ENCODE data around the gene CDCA7L.
"Not testable (repeated sequence)": the region's sequence is repeated elsewhere in the genome, so short reads cannot be mapped to it uniquely, and the experiment has no call there.

Gene CDCA7L

DNA sequence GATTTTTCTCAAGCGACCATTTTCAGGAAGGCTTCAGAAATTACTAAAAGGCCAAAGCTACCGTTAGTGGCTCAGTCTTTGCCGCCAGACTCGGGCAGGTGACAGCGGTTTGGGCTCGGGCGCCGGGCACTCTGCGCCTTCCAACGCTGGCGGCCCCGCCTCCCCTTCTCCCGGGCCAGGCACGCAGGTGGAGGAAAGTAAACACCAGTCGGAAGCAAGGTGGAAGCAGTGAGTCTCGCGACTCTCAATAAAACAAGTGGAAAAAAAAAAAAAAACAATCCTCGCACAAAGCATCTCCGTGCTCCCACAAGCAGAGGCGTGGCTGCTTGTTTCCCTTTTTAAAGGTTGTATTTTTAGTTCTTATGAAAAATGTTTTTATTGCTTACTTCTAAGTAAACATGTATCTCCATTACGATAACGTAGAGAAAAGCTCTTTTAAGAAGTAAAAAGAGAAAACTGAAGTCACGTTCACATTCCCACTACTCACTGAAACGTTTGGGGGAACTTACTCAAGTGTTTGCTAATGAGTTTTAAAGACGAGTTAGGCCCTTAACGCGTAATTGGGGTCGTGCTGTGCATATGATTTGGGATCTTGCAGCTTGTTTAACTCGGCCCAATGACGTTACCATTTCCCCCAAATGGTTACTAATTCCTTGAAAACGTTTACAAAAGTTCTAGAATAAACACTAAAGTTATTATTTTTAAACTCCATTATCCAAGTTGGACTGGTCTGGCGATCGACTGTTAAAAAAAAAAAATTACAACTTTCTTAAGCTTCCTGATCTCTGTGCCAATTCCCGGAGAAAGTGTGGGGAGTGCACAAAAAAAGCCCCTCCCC lies 864 bp downstream of the CDCA7L start:
- no peak for DNase-seq (ENCODE audit: low read depth)

DNA sequence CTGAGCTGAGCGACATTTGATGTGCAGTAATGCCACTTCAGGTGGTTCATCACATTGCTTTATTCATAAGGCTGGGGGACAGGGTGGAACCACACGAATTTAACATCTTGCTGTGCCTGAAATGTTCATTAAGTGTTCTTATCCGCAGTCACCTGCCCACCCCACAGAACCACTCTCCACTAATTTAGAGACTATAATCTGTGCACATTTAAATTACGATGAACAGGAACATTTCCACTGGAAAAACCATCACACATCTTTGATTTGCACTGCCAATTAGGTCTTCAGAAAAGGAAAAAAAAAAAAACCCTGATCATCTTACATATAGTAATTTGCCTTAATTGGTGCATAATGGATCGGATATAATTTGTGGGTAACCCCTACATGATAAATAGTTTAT lies 2.3 kb downstream of the CDCA7L start:
- DNase-seq (ENCODE audit: low read depth), result no peak

DNA sequence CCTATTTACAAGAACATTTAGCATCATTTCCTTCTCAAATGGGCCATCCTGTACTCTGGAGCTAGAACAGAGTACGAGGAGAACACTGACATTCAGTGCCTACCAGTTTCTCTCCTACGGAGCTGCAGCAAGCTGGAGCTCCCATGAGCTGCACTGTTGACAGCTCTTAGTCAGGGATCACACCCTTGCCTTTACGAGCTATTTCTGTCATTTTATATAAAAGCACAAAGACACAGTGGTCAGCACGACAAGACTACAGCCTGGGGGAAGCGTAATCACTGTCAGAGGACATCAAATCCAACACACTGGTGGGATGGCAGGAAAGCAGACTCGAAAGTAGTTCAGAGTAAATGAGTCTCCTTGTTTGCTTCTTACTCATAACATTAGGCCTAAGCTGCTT lies 2.7 kb downstream of the CDCA7L start:
- no peak for DNase-seq (ENCODE audit: low read depth)

DNA sequence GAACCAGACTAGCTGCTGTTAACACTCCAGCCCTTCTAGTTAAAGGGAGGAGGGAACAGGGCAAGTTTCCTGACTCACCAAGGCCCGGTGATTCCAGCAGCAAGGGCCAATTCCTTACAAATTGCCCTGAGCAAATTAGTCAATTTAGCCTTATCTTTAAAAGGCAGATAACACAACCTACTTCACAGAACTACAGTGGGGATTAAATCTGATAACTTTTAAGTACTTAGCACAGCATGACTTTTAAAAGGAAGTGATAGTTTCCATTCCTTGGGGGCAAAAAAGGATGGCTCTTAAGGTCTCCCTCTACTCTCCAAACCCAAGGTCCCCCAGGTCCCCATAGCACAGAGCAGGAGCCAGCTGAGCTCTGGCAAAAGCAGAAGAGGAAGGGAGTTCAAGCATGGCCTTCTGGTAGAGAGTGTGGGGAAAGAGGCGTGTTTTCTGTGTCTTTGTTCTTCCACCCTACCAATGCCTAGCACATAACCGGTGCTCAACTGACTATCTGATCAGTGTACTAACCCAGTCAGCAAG lies 4.0 kb downstream of the CDCA7L start:
- no peak for DNase-seq (ENCODE audit: low read depth)

DNA sequence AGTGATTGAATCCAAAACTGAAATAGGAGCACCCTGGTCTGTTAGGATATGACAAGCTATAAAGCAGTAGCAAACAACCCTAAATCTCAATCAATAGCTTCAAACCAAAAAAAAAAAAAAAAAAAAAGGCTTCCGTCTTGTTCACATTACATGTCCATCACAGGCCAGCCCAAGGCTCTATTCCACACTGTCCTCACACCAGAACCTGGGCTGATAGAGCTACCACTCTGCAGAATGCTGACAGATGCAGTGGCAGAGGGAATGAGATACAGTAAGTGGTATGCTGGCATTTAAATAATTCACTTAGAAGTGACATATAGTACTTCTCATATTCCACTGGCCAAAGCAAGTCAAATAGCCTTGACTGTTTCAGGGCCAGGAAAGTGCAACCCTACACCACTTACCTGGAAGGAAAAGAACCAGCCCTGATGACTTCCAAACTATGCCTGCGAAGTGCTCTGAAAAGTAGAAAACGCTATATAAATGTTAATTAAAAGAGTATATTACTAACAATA lies 5.8 kb downstream of the CDCA7L start:
- DNase-seq (ENCODE audit: low read depth), result no peak

DNA sequence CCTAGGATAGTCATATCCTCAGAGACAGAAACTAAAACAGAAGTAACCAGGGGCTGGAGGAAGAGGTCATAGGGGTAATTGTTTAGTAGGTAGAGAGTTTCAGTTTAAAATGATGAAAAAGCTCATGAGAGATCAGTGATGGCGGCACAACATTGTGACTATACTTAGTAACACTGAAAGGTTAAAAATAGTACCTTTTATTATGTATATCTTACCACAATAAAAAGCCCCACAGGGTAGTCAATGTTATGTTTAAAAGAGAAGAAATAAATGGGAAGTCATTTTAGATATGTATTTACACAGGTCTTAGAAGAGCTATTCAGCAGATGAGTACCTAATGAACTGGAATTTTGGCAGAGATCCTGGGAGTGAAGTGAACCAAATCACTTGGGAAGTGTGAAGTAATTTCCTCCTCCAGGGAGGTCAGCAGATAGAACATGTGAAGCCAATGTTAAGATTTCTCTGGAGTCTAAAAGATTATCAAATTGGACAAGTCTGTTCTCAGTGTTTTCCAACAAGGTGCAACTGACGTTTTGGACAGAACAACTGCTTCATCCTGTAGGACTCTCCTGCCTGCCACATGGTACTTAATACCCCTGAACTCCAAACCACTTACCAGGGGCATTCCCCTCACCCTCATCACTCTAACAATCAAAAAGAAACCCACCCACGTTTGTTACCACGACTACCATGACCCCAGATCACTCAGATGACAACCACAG lies 6.4 kb downstream of the CDCA7L start:
- DNase-seq (ENCODE audit: low read depth), result no peak

DNA sequence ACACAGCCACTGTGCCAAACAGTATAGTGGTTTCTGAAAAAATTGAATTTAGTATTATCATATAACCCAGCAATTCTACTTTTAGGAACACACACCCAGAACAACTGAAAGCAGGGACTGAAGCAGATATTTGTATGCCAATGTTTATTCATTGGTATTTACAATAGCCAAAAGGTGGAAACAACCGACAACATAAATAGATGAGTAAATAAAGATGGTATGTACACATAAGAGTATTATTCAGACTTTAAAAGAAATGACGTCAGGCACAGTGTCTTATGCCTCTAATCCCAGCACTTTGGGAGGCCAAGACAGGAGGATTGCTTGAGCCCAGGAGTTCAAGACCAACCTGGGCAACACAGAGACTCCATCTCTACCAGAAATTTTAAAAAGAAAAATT lies 7.2 kb downstream of the CDCA7L start:
- DNase-seq (ENCODE audit: low read depth), result no peak

DNA sequence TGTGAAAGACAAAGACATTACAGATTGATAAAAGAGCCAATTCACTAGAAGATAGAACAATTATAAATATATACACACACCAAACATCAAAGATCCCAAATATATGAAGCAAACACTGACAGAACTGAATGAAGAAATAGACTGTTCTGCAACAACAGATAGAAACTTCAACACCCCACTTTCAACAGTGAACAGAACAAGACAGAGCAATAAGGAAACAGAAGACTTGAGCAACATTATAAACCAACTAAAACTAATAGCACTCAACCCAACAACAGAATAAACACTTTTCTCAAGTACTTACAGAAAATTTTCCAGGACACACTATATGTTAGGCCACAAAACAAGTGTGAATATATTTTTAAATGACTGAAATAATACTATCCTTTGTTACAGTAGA lies 10.9 kb downstream of the CDCA7L start:
- DNase-seq (ENCODE audit: low read depth), result no peak

DNA sequence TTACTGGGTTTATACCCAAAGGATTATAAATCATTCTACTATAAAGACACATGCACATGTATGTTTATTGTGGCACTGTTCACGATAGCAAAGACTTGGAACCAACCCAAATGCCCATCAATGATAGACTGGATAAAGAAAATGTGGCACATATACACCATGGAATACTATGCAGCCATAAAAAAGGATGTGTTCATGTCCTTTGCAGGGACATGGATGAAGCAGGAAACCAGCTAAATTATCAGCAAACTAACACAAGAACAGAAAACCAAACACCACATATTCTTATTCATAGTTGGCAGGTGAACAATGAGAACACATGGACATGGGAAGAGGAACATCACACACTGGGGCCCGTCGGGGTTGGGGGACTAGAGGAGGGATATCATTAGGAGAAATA lies 12.4 kb downstream of the CDCA7L start:
- not testable (repeated sequence) for DNase-seq (ENCODE audit: low read depth)

DNA sequence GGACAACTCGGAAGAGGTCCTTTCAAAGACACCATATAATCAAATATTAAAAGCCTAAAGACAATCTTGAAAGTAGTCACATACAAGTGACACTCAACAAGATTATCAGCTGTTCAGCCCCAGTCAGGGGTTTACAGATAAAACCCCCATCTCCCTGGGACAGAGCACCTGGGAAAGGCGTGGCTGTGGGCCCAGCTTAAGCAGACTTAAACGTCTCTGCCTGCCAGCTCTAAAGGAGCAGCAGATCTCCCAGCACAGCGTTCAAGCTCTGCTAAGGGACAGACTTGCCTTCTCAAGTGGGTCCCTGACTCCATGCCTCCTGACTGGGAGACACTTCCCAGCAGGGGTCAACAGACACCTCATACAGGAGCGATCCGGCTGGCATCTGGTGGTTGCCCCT lies 18.0 kb downstream of the CDCA7L start:
- DNase-seq (ENCODE audit: low read depth), result no peak

DNA sequence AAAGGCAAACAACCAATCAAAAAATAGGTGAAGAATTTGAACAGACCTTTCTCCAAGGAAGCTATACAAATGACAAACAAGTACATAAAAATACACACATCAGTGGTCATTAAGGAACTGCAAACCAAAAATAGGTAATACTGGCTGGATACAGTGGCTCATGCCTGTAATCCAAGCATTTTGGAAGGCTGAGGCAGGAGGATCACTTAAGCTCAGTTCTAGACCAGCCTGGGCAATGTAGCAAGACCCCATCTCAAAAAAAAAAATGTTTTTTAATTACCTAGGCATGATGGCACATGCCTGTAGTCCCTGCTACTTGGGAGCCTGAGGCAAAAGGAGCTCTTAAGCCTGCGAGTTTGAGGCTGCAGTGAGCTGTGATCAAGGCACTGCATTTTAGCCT lies 19.3 kb downstream of the CDCA7L start:
- no peak for DNase-seq (ENCODE audit: low read depth)

DNA sequence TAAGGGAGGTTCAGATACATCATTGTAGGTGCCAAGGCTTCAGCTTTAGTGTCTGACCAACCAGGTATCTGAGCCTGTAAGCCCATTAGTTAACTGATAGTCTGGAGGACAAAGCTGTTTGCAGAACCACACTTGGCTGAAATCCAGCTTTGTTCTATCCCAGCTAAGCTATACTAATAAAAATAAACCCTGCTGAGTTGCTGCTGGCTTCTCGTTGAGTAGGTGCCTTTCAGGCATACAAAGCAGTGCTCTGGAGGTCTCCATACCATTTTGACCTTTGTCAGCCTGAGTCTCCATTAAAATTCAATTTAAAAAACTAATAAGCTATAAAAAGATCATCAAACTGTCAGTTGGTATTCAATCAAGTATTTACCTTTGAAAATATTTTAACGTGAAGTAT lies 22.0 kb downstream of the CDCA7L start:
- DNase-seq (ENCODE audit: low read depth), result no peak

DNA sequence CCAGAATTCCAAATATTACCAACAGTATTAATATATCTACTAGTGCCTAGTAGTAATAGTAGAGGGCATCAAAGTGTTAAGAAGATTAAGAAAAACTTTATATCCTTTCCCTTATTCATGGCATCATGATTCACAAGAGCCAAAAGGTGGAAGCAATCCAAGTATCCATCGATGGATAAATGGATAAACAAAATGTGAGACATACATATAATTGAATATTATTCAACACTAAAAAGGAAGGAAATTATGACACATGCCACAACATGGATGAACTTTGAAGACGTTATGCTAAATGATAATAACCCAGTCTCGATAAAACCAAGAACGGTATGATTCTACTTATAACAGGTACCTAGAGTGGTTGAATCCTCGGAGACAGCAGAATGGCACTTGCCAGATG lies 23.1 kb downstream of the CDCA7L start:
- no peak for DNase-seq (ENCODE audit: low read depth)

DNA sequence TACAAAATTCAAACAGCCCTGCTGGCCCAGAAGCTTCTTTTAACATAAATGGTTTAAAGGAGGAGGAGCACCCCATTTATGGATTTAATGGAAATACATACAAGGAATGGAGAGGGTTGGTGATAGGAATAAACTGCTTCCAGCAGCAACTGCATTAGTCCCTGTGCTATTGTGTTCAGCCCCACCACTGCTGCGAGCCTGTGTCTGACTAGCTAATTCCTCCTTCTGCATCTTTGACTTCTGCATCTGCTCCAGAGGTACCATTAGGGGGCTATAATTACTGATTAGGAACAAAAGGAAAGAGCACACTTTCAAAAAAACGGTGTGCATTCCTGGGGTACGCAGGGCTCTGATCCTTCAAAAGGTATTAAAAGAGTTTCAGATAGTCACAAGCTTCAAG lies 24.8 kb downstream of the CDCA7L start:
- DNase-seq (ENCODE audit: low read depth), result no peak

DNA sequence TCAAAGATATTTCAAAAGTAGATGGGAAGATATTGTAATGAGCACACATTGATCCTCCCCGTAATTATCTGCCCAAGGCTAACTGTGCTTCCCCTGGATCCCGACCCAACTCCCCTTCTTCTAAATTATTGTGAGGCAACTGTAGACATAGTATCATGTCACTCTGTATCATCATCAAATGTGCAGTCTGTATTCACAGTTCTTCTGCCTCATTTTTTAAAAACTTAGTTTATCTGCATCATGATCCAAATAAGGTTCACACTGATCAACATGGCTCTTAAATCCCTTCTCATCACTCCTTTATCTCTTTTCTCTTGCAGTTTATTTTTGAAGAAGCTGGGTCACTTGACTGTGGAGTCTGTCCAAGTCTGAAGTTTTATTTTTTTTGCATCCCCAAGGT lies 27.5 kb downstream of the CDCA7L start:
- DNase-seq (ENCODE audit: low read depth), result no peak

DNA sequence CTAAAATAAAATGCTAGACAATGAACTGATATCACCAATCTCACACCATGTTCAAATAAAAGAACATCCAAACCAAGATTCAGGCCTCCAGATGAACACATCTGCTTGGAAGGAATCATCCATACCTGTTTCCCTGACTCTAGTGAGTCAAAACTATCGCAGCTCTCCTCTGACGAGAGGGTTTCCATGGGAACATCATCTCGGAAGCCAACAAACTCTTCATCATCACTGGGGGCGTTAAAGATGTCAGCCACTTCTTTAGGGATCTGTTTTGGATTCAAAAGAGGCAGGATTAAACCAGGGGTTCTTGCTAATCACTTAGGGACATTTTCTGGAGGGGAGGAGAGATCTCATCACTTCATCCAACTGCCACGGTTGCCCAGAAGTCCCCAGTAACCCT lies 29.1 kb downstream of the CDCA7L start:
- no peak for DNase-seq (ENCODE audit: low read depth)

DNA sequence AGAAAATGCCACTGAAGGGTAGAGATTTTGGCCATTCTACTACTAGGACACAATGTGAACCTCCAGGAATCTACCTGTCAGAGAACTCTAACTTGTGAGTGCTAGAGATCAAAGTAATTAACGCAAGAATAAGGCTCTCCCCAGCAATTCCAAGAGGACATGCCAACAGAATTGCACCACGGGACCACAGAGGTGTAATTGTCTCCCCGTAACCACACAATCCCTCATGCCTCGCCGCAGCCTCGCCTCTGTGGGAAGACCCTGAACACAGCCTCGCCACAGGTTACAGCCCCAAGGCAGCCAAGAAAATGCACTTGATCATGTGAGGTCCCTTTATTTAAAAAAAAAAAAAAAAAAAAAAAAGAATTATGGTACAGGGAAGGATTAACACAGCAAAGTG lies 29.5 kb downstream of the CDCA7L start:
- no peak for DNase-seq (ENCODE audit: low read depth)

DNA sequence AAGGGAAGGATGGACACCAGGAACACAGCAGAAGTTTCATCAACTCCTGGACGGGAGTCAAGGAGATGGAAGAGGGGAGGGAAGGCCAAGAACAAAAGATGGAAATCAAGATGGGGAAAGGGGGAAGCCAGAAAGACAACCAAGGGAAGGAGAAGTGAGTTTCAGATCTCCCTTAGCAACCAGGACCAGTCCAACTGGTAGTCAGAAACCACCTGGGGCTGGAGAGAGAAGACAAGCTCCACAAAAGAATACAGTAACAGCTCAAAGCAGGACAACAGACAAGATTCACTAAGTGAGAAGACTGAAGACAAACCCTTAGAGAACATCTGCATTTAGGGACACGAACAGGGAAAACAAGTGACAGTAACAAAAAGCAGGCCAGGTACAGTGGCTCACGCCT lies 30.6 kb downstream of the CDCA7L start:
- no peak for DNase-seq (ENCODE audit: low read depth)

DNA sequence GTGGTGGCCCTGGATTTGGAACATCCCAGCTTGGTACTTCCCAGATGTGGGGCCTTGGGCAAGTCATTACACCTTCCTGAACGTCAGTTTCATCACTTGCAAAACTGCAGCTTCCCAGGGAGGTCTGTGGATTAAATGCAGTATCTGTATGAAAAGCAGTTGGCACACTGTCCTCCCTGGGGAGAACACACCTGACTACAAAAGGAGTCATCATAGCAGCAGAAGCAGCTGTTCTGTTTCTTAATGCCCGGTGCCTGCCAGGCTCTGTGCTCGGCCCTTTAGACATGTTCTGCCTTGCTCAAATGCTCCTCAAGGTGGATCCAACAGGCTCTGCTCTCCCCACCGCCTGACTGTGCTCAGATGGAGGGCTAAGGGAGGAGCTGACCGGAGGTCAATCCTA lies 31.0 kb downstream of the CDCA7L start:
- no peak for DNase-seq (ENCODE audit: low read depth)

DNA sequence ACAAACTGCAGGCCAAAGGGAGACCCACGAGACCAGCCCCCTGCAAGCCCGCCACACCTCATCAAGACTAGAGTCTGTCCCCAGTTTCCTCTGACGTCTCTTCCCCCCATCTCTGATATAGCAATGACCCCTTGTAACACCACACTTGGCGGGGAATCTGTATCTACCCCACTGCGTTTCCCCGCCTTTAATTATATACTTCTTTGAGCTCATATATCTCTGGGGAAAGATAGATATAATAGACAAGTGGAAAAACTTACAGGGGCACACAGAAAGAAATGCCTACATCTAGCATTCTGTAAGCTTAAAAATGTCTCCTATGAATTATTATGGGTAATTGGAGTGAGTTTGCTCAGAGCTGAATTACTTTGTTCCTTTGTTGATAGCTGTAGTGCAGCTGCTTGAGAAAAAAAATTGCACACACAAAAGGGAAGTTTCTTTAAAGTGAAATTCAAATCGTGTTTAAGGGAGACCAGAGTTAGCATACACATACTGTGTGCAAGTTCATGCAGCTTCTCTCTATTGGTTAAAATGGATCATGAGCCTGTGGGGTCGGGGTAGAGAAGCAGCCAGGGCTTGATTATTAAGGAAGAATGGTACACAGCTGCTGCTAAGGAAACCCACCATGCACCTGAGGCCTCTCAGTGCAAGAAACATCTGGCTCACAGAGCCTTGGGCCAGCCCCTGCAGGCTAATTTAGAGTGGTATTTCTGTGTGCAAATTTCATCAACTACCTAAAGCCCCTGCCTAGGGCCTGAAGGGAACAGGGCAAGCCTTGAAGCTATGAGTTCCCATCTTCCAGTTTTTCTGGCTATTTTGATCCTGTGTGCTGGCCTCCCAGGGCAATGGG lies 32.5 kb downstream of the CDCA7L start:
- no peak for DNase-seq (ENCODE audit: low read depth)

DNA sequence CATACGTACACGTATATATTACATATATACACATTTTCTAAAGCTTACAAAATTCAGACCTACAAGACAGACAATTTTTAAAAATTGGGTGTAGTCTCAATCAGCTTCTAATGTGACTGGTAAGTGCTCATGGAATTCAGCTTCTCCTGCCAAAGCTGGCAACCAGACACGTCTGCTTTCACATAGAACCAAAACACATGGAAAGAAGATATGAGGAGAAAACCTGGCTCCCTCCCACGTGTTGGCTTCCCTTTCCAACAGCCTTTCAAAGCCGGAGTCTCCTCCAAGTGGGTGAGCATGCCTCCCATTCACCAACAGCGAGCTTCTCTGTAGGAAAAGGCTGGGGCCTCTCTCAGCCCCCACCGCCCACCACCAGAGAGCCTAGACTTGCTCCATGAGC lies 33.4 kb downstream of the CDCA7L start:
- no peak for DNase-seq (ENCODE audit: low read depth)

DNA sequence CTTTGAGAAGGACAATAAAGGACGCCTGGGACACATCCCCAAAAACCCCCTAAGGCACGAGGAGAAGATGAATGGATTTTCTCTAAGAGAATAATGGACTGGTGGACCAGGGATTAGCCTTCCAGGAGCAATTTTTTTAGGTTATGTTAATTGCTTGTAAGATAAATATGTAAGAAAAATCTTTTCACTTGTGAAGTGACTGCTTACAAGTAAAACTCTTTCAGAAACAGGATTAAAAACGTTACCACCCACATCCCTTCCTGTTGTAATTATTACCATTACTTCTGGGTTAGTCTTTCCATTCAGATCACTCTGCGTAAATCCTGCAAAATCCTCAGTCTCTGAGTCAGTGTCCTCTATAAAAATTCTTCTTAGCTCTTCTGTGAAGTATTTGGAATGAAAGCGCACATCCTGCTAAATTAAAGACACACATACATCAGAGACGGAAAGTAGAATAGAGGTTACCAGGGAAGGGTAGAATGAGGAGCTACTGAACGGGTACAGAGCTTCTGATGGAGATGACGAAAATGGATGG lies 34.3 kb downstream of the CDCA7L start:
- DNase-seq (ENCODE audit: low read depth), result no peak

Data from activated gamma-delta T cell treated with anti-CD3 and anti-CD28 coated beads, Interleukin-2, amount 50 U/mL, for 16 hours (primary cell).